BLaER1 treated with 17β-estradiol and CSF1 and Interleukin-3, amounts not matched to agents 10 nM and 100 nM (cell line): Measurements from ENCODE around the gene HSD17B13.

Experiments used
- H3K27ac ChIP-seq, 11 experiments: shearing (Covaris generic); formaldehyde crosslinking; 2 replicates each; pipeline ENCODE4 v1.8.1; 2022
- H3K27me3 ChIP-seq, 11 experiments: shearing (Covaris generic); formaldehyde crosslinking; 2 replicates each; pipeline ENCODE4 v1.8.1; 2022
- H3K36me3 ChIP-seq, 11 experiments: shearing (Covaris generic); formaldehyde crosslinking; 2 replicates each; pipeline ENCODE4 v1.8.1; 2022
- H3K4me1 ChIP-seq, 10 experiments: shearing (Covaris generic); formaldehyde crosslinking; 2 replicates each; pipeline ENCODE4 v1.8.1; 2022
- H3K4me2 ChIP-seq, 11 experiments: shearing (Covaris generic); formaldehyde crosslinking; 2 replicates each; pipeline ENCODE4 v1.8.1; 2022
- H3K4me3 ChIP-seq, 10 experiments: shearing (Covaris generic); formaldehyde crosslinking; 2 replicates each; pipeline ENCODE4 v1.8.1; 2022
- H3K9ac ChIP-seq, 11 experiments: shearing (Covaris generic); formaldehyde crosslinking; 2 replicates each; pipeline ENCODE4 v1.8.1; 2022
- H3K9me3 ChIP-seq, 11 experiments: shearing (Covaris generic); formaldehyde crosslinking; replicated peaks in 1 of 11; 2 replicates each; pipeline ENCODE4 v1.8.1; 2022
- H4K20me1 ChIP-seq, 11 experiments: shearing (Covaris generic); formaldehyde crosslinking; 2 replicates each; pipeline ENCODE4 v1.8.1; 2022
- Cebpa-rat ChIP-seq, 11 experiments: shearing (Covaris generic); IDR thresholded peaks; 2 replicates each; pipeline ENCODE4 v1.8.1; 2022

The HSD17B13 gene

DNA sequence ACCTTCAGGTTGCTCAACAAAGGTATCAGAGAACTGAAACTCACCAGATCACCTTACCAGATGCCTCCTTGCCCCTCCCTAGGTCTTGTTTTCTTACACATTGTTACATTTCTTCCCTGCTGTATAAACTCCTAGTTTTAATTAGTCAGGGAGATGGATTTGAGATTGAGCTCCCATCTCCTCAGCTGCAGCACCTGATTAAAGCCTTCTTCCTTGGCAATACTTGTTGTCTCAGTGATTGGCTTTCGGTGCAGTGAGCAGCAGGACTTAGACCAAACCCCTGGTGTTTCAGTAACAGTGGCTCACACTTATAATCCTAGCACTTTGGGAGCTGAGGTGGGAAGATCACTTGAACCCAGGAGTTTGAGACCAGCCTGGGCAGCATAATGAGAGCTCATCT is 59.8 kb downstream of the HSD17B13 start:
- TF ChIP-seq Cebpa-rat (IDR thresholded peaks at IDR 0.05): no peak
- H3K27me3 ChIP-seq: no peaks in the 10 kb centered on the region
- no peaks in the 10 kb centered on the region for H3K36me3 ChIP-seq
- H4K20me1 ChIP-seq: no peaks in the 10 kb centered on the region
- peaks cover 7 to 13% (median 11%) of the 10 kb centered on the region in 11 experiments; a peak in 18 of 22 replicates for H3K9me3 ChIP-seq
- peaks cover 10 to 14% (median 12%) of the 10 kb centered on the region in 10 experiments for H3K4me1 ChIP-seq
- H3K9ac ChIP-seq: no peak overlapping the region
- H3K4me2 ChIP-seq: no peak overlapping the region
- no peak overlapping the region for H3K27ac ChIP-seq
- no peak overlapping the region for H3K4me3 ChIP-seq

DNA sequence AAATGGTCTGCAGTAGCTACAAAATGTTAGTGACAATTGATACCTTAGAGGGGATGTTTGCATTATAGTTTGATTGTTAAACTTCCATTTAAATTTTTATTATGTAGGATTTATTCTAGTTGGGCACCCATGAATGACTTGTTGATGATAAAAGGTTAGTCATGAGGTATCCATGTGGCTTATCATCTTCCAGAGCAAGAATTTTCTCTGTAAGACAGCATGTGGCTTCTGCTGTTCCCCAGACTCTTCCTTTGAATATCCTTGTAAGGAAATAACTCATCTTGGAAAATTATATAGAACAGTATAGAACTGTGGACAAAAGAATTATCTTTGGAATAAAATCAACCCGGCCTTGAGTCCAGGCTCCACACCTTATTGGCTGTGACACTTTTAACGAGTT is 62.2 kb downstream of the HSD17B13 start:
- no peak overlapping the region for H3K9ac ChIP-seq
- H3K9me3 ChIP-seq: peaks cover 16 to 30% (median 24%) of the 10 kb centered on the region in 11 experiments
- no peaks in the 10 kb centered on the region for H3K27me3 ChIP-seq
- H3K36me3 ChIP-seq: no peaks in the 10 kb centered on the region; a peak in 1 of 22 replicates
- no peak overlapping the region for H3K27ac ChIP-seq
- H3K4me1 ChIP-seq: peaks cover 10 to 14% (median 12%) of the 10 kb centered on the region in 10 experiments
- H4K20me1 ChIP-seq: no peaks in the 10 kb centered on the region
- no peak for TF ChIP-seq Cebpa-rat (IDR thresholded peaks at IDR 0.05)
- no peak overlapping the region for H3K4me2 ChIP-seq
- H3K4me3 ChIP-seq: no peak overlapping the region

DNA sequence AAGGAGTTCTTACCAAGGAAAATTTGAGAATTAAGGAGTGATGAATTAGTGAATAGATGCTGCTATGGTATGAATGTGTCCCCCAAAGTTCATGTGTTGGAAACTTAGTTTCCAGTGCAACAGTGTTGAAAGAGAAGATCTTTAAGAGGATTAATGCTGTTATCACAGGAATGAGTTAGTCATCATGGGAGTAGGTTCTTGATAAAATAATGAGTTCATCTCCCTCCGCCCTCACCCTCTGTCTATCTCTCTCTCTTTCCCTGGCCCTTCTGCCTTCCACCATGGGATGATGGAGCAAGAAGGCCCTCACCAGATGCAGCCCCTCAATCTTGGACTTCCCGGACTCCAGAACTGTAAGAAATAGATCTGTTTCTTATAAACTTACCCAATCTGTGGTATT is 64.0 kb downstream of the HSD17B13 start:
- no peak for TF ChIP-seq Cebpa-rat (IDR thresholded peaks at IDR 0.05)
- H3K9me3 ChIP-seq: peaks cover 19 to 38% (median 29%) of the 10 kb centered on the region in 11 experiments
- H3K9ac ChIP-seq: no peak overlapping the region
- no peaks in the 10 kb centered on the region for H3K27me3 ChIP-seq
- no peak overlapping the region for H3K27ac ChIP-seq
- no peak overlapping the region for H3K4me2 ChIP-seq
- no peak overlapping the region for H3K4me3 ChIP-seq
- no peaks in the 10 kb centered on the region; a peak in 1 of 22 replicates for H3K36me3 ChIP-seq
- H3K4me1 ChIP-seq: peaks cover 2 to 4% (median 2%) of the 10 kb centered on the region in 10 experiments
- H4K20me1 ChIP-seq: no peaks in the 10 kb centered on the region

DNA sequence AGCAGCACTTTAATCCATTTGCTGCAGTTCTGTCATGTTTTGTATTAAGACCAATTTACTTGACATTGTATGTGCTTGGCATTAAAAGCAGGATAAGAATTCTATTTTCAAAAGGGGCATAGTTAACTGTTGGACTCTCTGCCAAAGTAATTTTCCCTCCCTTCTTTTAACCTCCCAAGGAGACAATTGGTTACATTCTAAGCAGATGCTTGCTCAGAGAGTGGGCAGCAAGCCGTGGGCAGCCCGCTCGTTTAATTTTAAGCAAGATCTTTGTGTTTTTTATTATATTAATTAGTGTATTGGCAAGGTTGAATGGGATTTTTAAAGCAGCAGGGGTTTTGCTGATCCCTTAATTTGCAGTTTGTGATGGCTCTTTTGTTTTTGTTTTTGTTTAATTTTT is 65.2 kb downstream of the HSD17B13 start:
- H3K9me3 ChIP-seq: peaks cover 13 to 30% (median 21%) of the 10 kb centered on the region in 11 experiments
- no peak overlapping the region for H3K9ac ChIP-seq
- no peak overlapping the region for H3K4me3 ChIP-seq
- H3K4me2 ChIP-seq: no peak overlapping the region
- H3K36me3 ChIP-seq: no peaks in the 10 kb centered on the region; a peak in 1 of 22 replicates
- TF ChIP-seq Cebpa-rat (IDR thresholded peaks at IDR 0.05): no peak
- no peaks in the 10 kb centered on the region for H3K27me3 ChIP-seq
- H4K20me1 ChIP-seq: no peaks in the 10 kb centered on the region
- no peak overlapping the region for H3K27ac ChIP-seq
- H3K4me1 ChIP-seq: no peaks in the 10 kb centered on the region

DNA sequence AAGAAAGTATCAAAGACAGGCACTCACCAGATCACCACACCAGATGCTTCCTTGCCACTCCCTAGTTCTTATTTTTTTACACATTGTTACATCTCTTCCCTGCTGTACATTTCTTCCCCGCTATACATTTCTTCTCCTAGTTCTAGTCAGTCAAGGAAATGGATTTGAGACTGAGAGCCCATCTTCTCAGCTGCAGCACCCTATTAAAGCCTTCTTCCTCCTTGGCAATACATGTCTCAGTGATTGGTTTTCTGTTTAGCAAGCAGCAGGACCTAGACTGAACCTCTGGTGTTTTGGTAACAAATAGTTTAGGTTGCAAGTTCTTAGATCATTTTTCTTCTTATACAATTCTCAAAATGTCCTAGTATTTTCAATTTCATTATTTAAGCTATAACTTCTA is 66.9 kb downstream of the HSD17B13 start:
- no peaks in the 10 kb centered on the region for H3K4me1 ChIP-seq
- TF ChIP-seq Cebpa-rat (IDR thresholded peaks at IDR 0.05): no peak
- H3K27ac ChIP-seq: no peak overlapping the region
- no peak overlapping the region for H3K4me3 ChIP-seq
- H3K27me3 ChIP-seq: no peaks in the 10 kb centered on the region
- no peaks in the 10 kb centered on the region; a peak in 1 of 22 replicates for H3K36me3 ChIP-seq
- no peak overlapping the region for H3K4me2 ChIP-seq
- peaks cover 13 to 27% (median 20%) of the 10 kb centered on the region in 11 experiments for H3K9me3 ChIP-seq
- H3K9ac ChIP-seq: no peak overlapping the region
- no peaks in the 10 kb centered on the region for H4K20me1 ChIP-seq
